ENCODE measurements around the gene SYNC.

- no peak for TF ChIP-seq CTCF (IDR thresholded peaks at IDR 0.05; ENCODE audit: extremely low read depth in 1 of 2, insufficient read depth in 1 of 2, low read depth in 1 of 2, low read length in 2 of 2)
- TF ChIP-seq EZH2 (IDR thresholded peaks at IDR 0.05; ENCODE audit: borderline replicate concordance, low read depth, low read length, severe bottlenecking), result no peak
These were observed 21.9 kb downstream of the SYNC start for GRCh38 chr1:32680642-32681041.
